K562 (cell line): ENCODE measurements around the gene GOLGA2. TPM values are rescaled to one million over a fixed set of nuclear protein-coding genes. Genes with fewer than 3 reads are reported as not detected.

Experiments
- POLR2G ChIP-seq: fragments of 200-400 bp; formaldehyde crosslinking; IDR thresholded peaks from 2 replicates; pipeline ENCODE4 v1.6.1; 2017; ENCODE audit warnings: low read depth, mild to moderate bottlenecking, antibody characterized with exemption, low read length, moderate library complexity
- REST ChIP-seq, 2 experiments: fragments of 450-650 bp; formaldehyde crosslinking in 1 of 2; IDR thresholded peaks; 2 replicates each; pipeline versions ENCODE4 v1.4.0 to v1.6.1; 2014 to 2020; ENCODE audit warnings: mild to moderate bottlenecking in 2 of 2, borderline replicate concordance in 1 of 2, low read depth in 1 of 2
- polyA plus RNA-seq, 8 experiments: library from polyadenylated mRNA; depleted of rRNA in 4 of 8; stranded (reverse) in 5 of 8; unstranded in 3 of 8; fragments of >200 nt; fragmentation: Nextera tagmentation in 2 of 8; fragmentation: Illumina TruSeq in 1 of 8; extraction: Ambion mirVana in 2 of 8; extraction: Trizol in 1 of 8; gene quantifications; 2 replicates each; pipeline versions ENCODE4 v1.2.1 to v1.2.3, GENCODE V29; 2011 to 2014; ENCODE audit warnings: inconsistent platforms in 1 of 8, missing spikeins in 1 of 8
- total RNA-seq, 7 experiments: library from RNA; depleted of rRNA in 6 of 7; stranded (reverse); fragments of >200 nt in 6 of 7; fragmentation: Illumina TruSeq in 2 of 7; extraction: Trizol in 2 of 7; gene quantifications; 2 replicates each; pipeline versions ENCODE4 v1.2.1 to v1.2.3, GENCODE V29; 2011 to 2021; ENCODE audit warnings: low replicate concordance in 1 of 7

Gene GOLGA2
- total and polyA plus RNA-seq, 9 of the 15 experiments (the other 6 are each of a cell fraction or from before 2014, with no cell fraction given) = 15.7 to 138 (median 76.0) TPM

- TF ChIP-seq REST (IDR thresholded peaks at IDR 0.05; ENCODE audit: borderline replicate concordance) (no peak), REST (CRISPR knock-in tag; IDR thresholded peaks at IDR 0.05; ENCODE audit: low read depth) (0 out of 2 replicates have a peak, but pooled peaks have one; percentile 43), POLR2G (peak; percentile 58)
Observed at GRCh38 chr9:128233817-128234406, 41.9 kb downstream of the GOLGA2 start (continued).
